ENCODE data around the gene CLSTN2.

DNA sequence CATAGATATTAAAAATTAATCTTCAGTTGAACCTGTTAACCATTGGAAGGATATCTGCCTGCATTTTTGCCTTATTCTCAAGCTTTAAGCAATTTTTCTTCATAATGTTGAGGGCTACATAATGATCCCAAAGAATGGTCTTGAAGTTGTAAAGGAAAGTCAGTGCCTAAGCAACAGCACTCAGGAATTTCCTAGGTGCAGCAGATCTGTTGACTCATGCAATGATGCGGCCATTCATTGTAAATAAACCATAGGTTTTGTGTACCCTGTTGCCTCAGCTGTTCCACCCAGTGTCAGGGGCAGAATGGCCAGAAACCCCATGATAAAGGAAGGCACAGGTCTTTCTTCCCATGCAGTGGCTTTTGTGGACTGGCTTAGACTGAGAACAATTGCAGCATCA is 664.5 kb downstream of the CLSTN2 start:
- TF ChIP-seq CTCF (conservative IDR thresholded peaks at IDR 0.05 in 1 of 2, IDR thresholded peaks at IDR 0.05 in 1 of 2; ENCODE audit: extremely low read depth in 1 of 2, insufficient read depth in 1 of 2, low read depth in 1 of 2, low read length in 2 of 2), result no peak
- no peak for TF ChIP-seq EZH2 (IDR thresholded peaks at IDR 0.05; ENCODE audit: borderline replicate concordance, low read length)
